ENCODE results near the gene ICAM4.
A peak's percentile ranks its signal among the peaks of the same experiment; 100 is the strongest.

The ICAM4 gene

GRCh38 chr19:10289167-10289835 is 2.5 kb downstream of the ICAM4 start:
- Mint-ChIP-seq H3K27ac (ENCODE audit: low read depth) (no peak overlapping the region), H3K27me3 (peaks cover 62% of the 10 kb centered on the region), H3K4me1 (peaks cover 55% of the 10 kb centered on the region), H3K9me3 (no peaks in the 10 kb centered on the region), H3K36me3 (ENCODE audit: insufficient read depth) (peaks cover 32% of the 10 kb centered on the region), H3K4me3 (peak overlapping the region; percentile 87)
- ATAC-seq (replicated peaks; ENCODE audit: extremely low read depth, poor library complexity, severe bottlenecking) (peak; percentile 75), DNase-seq (ENCODE audit: low spot score in 2 of 2) (peak; percentile 48 to 64)

- peaks cover 55% of the 10 kb centered on the region for H3K4me1 Mint-ChIP-seq
- H3K36me3 Mint-ChIP-seq (ENCODE audit: insufficient read depth) = peaks cover 28% of the 10 kb centered on the region
These were observed 3.1 kb downstream of the ICAM4 start, which contains the start of gene ICAM5 for GRCh38 chr19:10289836-10290356. Gene ICAM5, plus strand, starts transcription at chr19:10289952. Its CDS starts 92 bp downstream, at chr19:10290044.

GRCh38 chr19:10290357-10290875 is 3.7 kb downstream of the ICAM4 start:
- ATAC-seq (replicated peaks; ENCODE audit: extremely low read depth, poor library complexity, severe bottlenecking) = no peak
- peaks cover 23% of the 10 kb centered on the region for H3K36me3 Mint-ChIP-seq (ENCODE audit: insufficient read depth)
- peaks cover 62% of the 10 kb centered on the region for H3K27me3 Mint-ChIP-seq
- H3K4me1 Mint-ChIP-seq = peaks cover 57% of the 10 kb centered on the region
- no peaks in the 10 kb centered on the region for H3K9me3 Mint-ChIP-seq
- peak overlapping the region; percentile 92 for H3K27ac Mint-ChIP-seq (ENCODE audit: low read depth)
- DNase-seq (ENCODE audit: low spot score in 2 of 2) = no peak
- H3K4me3 Mint-ChIP-seq = peak overlapping the region; percentile 87

More at GRCh38 chr19:10289836-10290356, 3.1 kb downstream of the ICAM4 start, which contains the start of gene ICAM5:
- peak; percentile 31 for ATAC-seq (replicated peaks; ENCODE audit: extremely low read depth, poor library complexity, severe bottlenecking)
- Mint-ChIP-seq H3K9me3 (no peaks in the 10 kb centered on the region), H3K27me3 (peaks cover 62% of the 10 kb centered on the region), H3K27ac (ENCODE audit: low read depth) (peak within 1 kb of the TSS; percentile 92), H3K4me3 (peak within 1 kb of the TSS; percentile 87)
- DNase-seq (ENCODE audit: low spot score in 2 of 2) = no peak

- Mint-ChIP-seq H3K27ac (ENCODE audit: low read depth) (no peak overlapping the region), H3K27me3 (peaks cover 62% of the 10 kb centered on the region), H3K4me1 (peaks cover 63% of the 10 kb centered on the region), H3K9me3 (no peaks in the 10 kb centered on the region), H3K4me3 (peak overlapping the region; percentile 87), H3K36me3 (ENCODE audit: insufficient read depth) (peaks cover 19% of the 10 kb centered on the region)
- DNase-seq (ENCODE audit: low spot score in 2 of 2) (peak in 1 of 2 donors; percentile 16), ATAC-seq (replicated peaks; ENCODE audit: extremely low read depth, poor library complexity, severe bottlenecking) (peak; percentile 5)
These were observed 4.3 kb downstream of the ICAM4 start for GRCh38 chr19:10290876-10291553.

- H3K4me3 Mint-ChIP-seq = peak overlapping the region; percentile 87
- ATAC-seq (replicated peaks; ENCODE audit: extremely low read depth, poor library complexity, severe bottlenecking) (no peak), DNase-seq (ENCODE audit: low spot score in 2 of 2) (no peak)
- H3K4me1 Mint-ChIP-seq = peaks cover 57% of the 10 kb centered on the region
- peaks cover 62% of the 10 kb centered on the region for H3K27me3 Mint-ChIP-seq
- H3K9me3 Mint-ChIP-seq = no peaks in the 10 kb centered on the region
- peaks cover 16% of the 10 kb centered on the region for H3K36me3 Mint-ChIP-seq (ENCODE audit: insufficient read depth)
- H3K27ac Mint-ChIP-seq (ENCODE audit: low read depth) = peak overlapping the region; percentile 85
These were observed 4.9 kb downstream of the ICAM4 start for GRCh38 chr19:10291554-10292205.

- Mint-ChIP-seq H3K4me1 (peaks cover 52% of the 10 kb centered on the region), H3K36me3 (ENCODE audit: insufficient read depth) (peaks cover 16% of the 10 kb centered on the region), H3K27ac (ENCODE audit: low read depth) (peak overlapping the region; percentile 85), H3K27me3 (peaks cover 62% of the 10 kb centered on the region), H3K9me3 (no peaks in the 10 kb centered on the region), H3K4me3 (peak overlapping the region; percentile 87)
- ATAC-seq (replicated peaks; ENCODE audit: extremely low read depth, poor library complexity, severe bottlenecking) = no peak
- DNase-seq (ENCODE audit: low spot score in 2 of 2) = peak in 1 of 2 donors; percentile 48
These were observed 5.5 kb downstream of the ICAM4 start for GRCh38 chr19:10292206-10292788.

GRCh38 chr19:10292789-10293636 is 6.3 kb downstream of the ICAM4 start:
- Mint-ChIP-seq H3K4me1 (peaks cover 52% of the 10 kb centered on the region), H3K27me3 (peaks cover 55% of the 10 kb centered on the region), H3K36me3 (ENCODE audit: insufficient read depth) (peaks cover 15% of the 10 kb centered on the region), H3K4me3 (peak overlapping the region; percentile 87), H3K9me3 (no peaks in the 10 kb centered on the region), H3K27ac (ENCODE audit: low read depth) (peak overlapping the region; percentile 85)
- DNase-seq (ENCODE audit: low spot score in 2 of 2) = no peak
- no peak for ATAC-seq (replicated peaks; ENCODE audit: extremely low read depth, poor library complexity, severe bottlenecking)

- Mint-ChIP-seq H3K4me3 (peak overlapping the region; percentile 87), H3K9me3 (no peaks in the 10 kb centered on the region), H3K4me1 (peaks cover 48% of the 10 kb centered on the region), H3K27ac (ENCODE audit: low read depth) (peak overlapping the region; percentile 85), H3K27me3 (peaks cover 48% of the 10 kb centered on the region), H3K36me3 (ENCODE audit: insufficient read depth) (peaks cover 15% of the 10 kb centered on the region)
- ATAC-seq (replicated peaks; ENCODE audit: extremely low read depth, poor library complexity, severe bottlenecking) = no peak
- no peak for DNase-seq (ENCODE audit: low spot score in 2 of 2)
These were observed 7.0 kb downstream of the ICAM4 start for GRCh38 chr19:10293637-10294367.

GRCh38 chr19:10294368-10294697 is 7.6 kb downstream of the ICAM4 start:
- no peak overlapping the region for H3K27ac Mint-ChIP-seq (ENCODE audit: low read depth)
- H3K36me3 Mint-ChIP-seq (ENCODE audit: insufficient read depth) = peaks cover 13% of the 10 kb centered on the region
- DNase-seq (ENCODE audit: low spot score in 2 of 2) = no peak
- peak overlapping the region; percentile 80 for H3K4me3 Mint-ChIP-seq
- peaks cover 42% of the 10 kb centered on the region for H3K27me3 Mint-ChIP-seq
- no peaks in the 10 kb centered on the region for H3K9me3 Mint-ChIP-seq
- H3K4me1 Mint-ChIP-seq = peaks cover 42% of the 10 kb centered on the region
- no peak for ATAC-seq (replicated peaks; ENCODE audit: extremely low read depth, poor library complexity, severe bottlenecking)

GRCh38 chr19:10295305-10295846 is 8.6 kb downstream of the ICAM4 start:
- peaks cover 36% of the 10 kb centered on the region for H3K4me1 Mint-ChIP-seq
- ATAC-seq (replicated peaks; ENCODE audit: extremely low read depth, poor library complexity, severe bottlenecking) (peak; percentile 70), DNase-seq (ENCODE audit: low spot score in 2 of 2) (peak; percentile 52 to 63)
- peaks cover 12% of the 10 kb centered on the region for H3K36me3 Mint-ChIP-seq (ENCODE audit: insufficient read depth)
- H3K27ac Mint-ChIP-seq (ENCODE audit: low read depth) = peak overlapping the region; percentile 66
- peaks cover 33% of the 10 kb centered on the region for H3K27me3 Mint-ChIP-seq
- peak overlapping the region; percentile 80 for H3K4me3 Mint-ChIP-seq
- H3K9me3 Mint-ChIP-seq = no peaks in the 10 kb centered on the region
